GM12878 (cell line): ENCODE results near the gene KIF21A. TPM values are rescaled to one million over a fixed set of nuclear protein-coding genes. Genes with fewer than 3 reads are reported as not detected.

Experiments
- ATAC-seq: fragments of 200-7000 bp; cut with Tn5 transposase; 3 replicates; pipeline ENCODE4 v1.9.1; 2020; ENCODE audit warnings: mild to moderate bottlenecking, moderate library complexity
- BruUV-seq: library from RNA; stranded (reverse); fragments of 400-500 nt; replicated peaks from 2 replicates; lab custom pipeline; 2021; lab: Mats Ljungman, UMichigan
- CTCF ChIA-PET: fragments of 300-600 bp; sonication (Branson Sonifier 250); formaldehyde crosslinking; extraction: SDS; loops from one replicate; lab custom pipeline; 2021; ENCODE audit warnings: inconsistent platforms; lab: Yijun Ruan, JAX
- POLR2A ChIA-PET: fragments of 350-600 bp; formaldehyde crosslinking; extraction: SDS; loops from one replicate; lab custom pipeline; 2021; ENCODE audit warnings: inconsistent platforms; lab: Charles Lee
- RAD21 ChIA-PET: fragments of 300-600 bp; sonication (Branson Sonifier 250); formaldehyde crosslinking; loops from one replicate; lab custom pipeline; 2023; ENCODE audit warnings: antibody characterized with exemption; ENCODE audit not compliant: unreplicated experiment; lab: Charles Lee
- SMC1A ChIA-PET: fragments of 300-600 bp; sonication (Branson Sonifier 250); formaldehyde crosslinking; loops from one replicate; lab custom pipeline; 2023; ENCODE audit not compliant: unreplicated experiment, uncharacterized antibody; lab: Charles Lee
- DNase-seq: peaks from one replicate; pipeline ENCODE4 v3.0.0-alpha.2; 2011; ENCODE audit warnings: low read depth, low spot score
- FAIRE-seq: peaks from 3 replicates; lab custom pipeline; 2011; peaks lifted over from hg19 to GRCh38; lab: Jason Lieb, UNC
- H2AFZ ChIP-seq: 2 replicates; pipeline ENCODE4 v1.6.0; 2011; ENCODE audit warnings: low read depth, low read length, control low read depth; ENCODE audit not compliant: control insufficient read depth
- H3K27ac ChIP-seq: 2 replicates; pipeline ENCODE4 v1.5.1; 2011; ENCODE audit warnings: control low read depth; ENCODE audit not compliant: control insufficient read depth, insufficient read depth
- H3K27me3 ChIP-seq, 2 experiments: replicated peaks in 1 of 2; 2 replicates each; pipeline versions ENCODE4 v1.6.0 to v1.6.1; 2011; ENCODE audit warnings: low read length in 1 of 2; ENCODE audit not compliant: control insufficient read depth in 2 of 2, insufficient read depth in 2 of 2
- H3K36me3 ChIP-seq, 2 experiments: 2 replicates each; pipeline ENCODE4 v1.5.1; 2011; ENCODE audit warnings: low read length in 1 of 2; ENCODE audit not compliant: control insufficient read depth in 2 of 2, insufficient read depth in 2 of 2
- H3K4me1 ChIP-seq: 2 replicates; pipeline ENCODE4 v1.6.1; 2011; ENCODE audit warnings: mild to moderate bottlenecking, low read length, moderate library complexity, mixed read lengths; ENCODE audit not compliant: control insufficient read depth, insufficient read depth
- H3K4me2 ChIP-seq: 2 replicates; pipeline ENCODE4 v1.6.0; 2011; ENCODE audit warnings: control low read depth; ENCODE audit not compliant: control insufficient read depth, insufficient read depth
- H3K4me3 ChIP-seq: fragments of 200-600 bp; sonication (generic); 2 replicates; pipeline ENCODE4 v1.5.1; 2016
- H3K79me2 ChIP-seq: 2 replicates; pipeline ENCODE4 v1.6.0; 2011; ENCODE audit warnings: low read length; ENCODE audit not compliant: control insufficient read depth, insufficient read depth
- H3K9ac ChIP-seq: 2 replicates; pipeline ENCODE4 v1.8.0; 2011; ENCODE audit warnings: low read length, control low read depth, mixed read lengths; ENCODE audit not compliant: control insufficient read depth, insufficient read depth
- H3K9me3 ChIP-seq: replicated peaks from 3 replicates; pipeline ENCODE4 v1.5.1; 2011; ENCODE audit warnings: mild to moderate bottlenecking, low read length; ENCODE audit not compliant: control insufficient read depth, insufficient read depth
- H4K20me1 ChIP-seq: 2 replicates; pipeline ENCODE4 v1.6.0; 2011; ENCODE audit not compliant: control insufficient read depth, insufficient read depth
- HCFC1 ChIP-seq: fragments of 150-350 bp; IDR thresholded peaks from 2 replicates; pipeline ENCODE4 v1.6.1; 2014; ENCODE audit warnings: low read length
- IKZF1 ChIP-seq: fragments of 450-650 bp; conservative IDR thresholded peaks from 2 replicates; pipeline ENCODE4 v1.6.1; 2017; ENCODE audit warnings: antibody characterized with exemption, mild to moderate bottlenecking
- IRF5 ChIP-seq: fragments of 450-650 bp; IDR thresholded peaks from 2 replicates; pipeline ENCODE4 v1.6.1; 2017; ENCODE audit warnings: borderline replicate concordance
- RAD51 ChIP-seq: fragments of 450-650 bp; IDR thresholded peaks from 2 replicates; pipeline ENCODE4 v1.6.1; 2016; ENCODE audit warnings: moderate library complexity, mild to moderate bottlenecking, inconsistent platforms
- SKIL ChIP-seq: fragments of 450-650 bp; IDR thresholded peaks from 2 replicates; pipeline ENCODE4 v1.6.1; 2017; ENCODE audit warnings: mild to moderate bottlenecking, low read depth, inconsistent platforms; ENCODE audit not compliant: poor library complexity, severe bottlenecking
- SMC3 ChIP-seq: IDR thresholded peaks from 2 replicates; pipeline ENCODE4 v1.6.1; 2011; ENCODE audit warnings: low read length, improper control_type of control experiment, borderline replicate concordance
- SRF ChIP-seq, 2 experiments: IDR thresholded peaks; 2 replicates each; pipeline ENCODE4 v1.6.1; 2011; ENCODE audit warnings: low read depth in 2 of 2, low read length in 2 of 2, mild to moderate bottlenecking in 1 of 2, moderate library complexity in 1 of 2
- SUZ12 ChIP-seq: fragments of 200-600 bp; sonication (generic); IDR thresholded peaks from one replicate; pipeline ENCODE4 v1.6.1; 2018; ENCODE audit warnings: antibody characterized with exemption, mild to moderate bottlenecking; ENCODE audit not compliant: unreplicated experiment
- ZNF274 ChIP-seq: IDR thresholded peaks from one replicate; pipeline ENCODE4 v1.8.0; 2011; ENCODE audit not compliant: insufficient read length, insufficient read depth
- WGBS: methylation state at CpG from one replicate; pipeline ENCODE4 v1.1.6; 2016; ENCODE audit warnings: low lambda C conversion rate; ENCODE audit not compliant: insufficient replicate concordance, insufficient coverage; ENCODE audit errors: missing lambda C conversion rate; 5-methylcytosine and 5-hydroxymethylcytosine counted together
- in situ Hi-C: fragments of 300-500 bp; cut with MboI; formaldehyde crosslinking; loops from 9 replicates; pipeline ENCODE4 v1.14.3; 2018; ENCODE audit warnings: mixed read lengths
- intact Hi-C: fragments of 100-400 bp; cut with micrococcal nuclease; formaldehyde crosslinking; loops from one replicate; pipeline ENCODE4 v1.14.2; 2022; ENCODE audit not compliant: unreplicated experiment
- polyA plus RNA-seq, 11 experiments: library from polyadenylated mRNA; depleted of rRNA in 4 of 11; unstranded in 6 of 11; stranded (reverse) in 5 of 11; fragments of >200 nt; fragmentation: Nextera tagmentation in 4 of 11; fragmentation: Illumina TruSeq in 1 of 11; extraction: Ambion mirVana in 4 of 11; extraction: Trizol in 1 of 11; gene quantifications; 1 replicate in 1 of 11; 2 replicates in 10 of 11; pipeline versions ENCODE4 v1.2.1 to v1.2.3, GENCODE V29; 2011 to 2016; ENCODE audit warnings: inconsistent platforms in 2 of 11, missing spikeins in 2 of 11, low read depth in 1 of 11
- total RNA-seq, 4 experiments: library from RNA; depleted of rRNA in 3 of 4; stranded (reverse); fragments of >200 nt in 3 of 4; fragmentation: Illumina TruSeq in 1 of 4; extraction: Trizol in 1 of 4; gene quantifications; 2 replicates each; pipeline versions ENCODE4 v1.2.1 to v1.2.3, GENCODE V29; 2013 to 2021

KIF21A gene
- total and polyA plus RNA-seq, 10 of the 15 experiments (the other 5 are each of a cell fraction or from before 2014, with no cell fraction given), result 21.3 to 42.1 (median 24.5) TPM

GRCh38 chr12:39269492-39269891 is 173.4 kb downstream of the KIF21A start:
- ChIA-PET RAD21 (no interaction called here), CTCF (no interaction called here), SMC1A (interaction anchor here (1.7 kb wide), 1 partner anchor 23 kb away, joined by 3 read pairs; no protein-coding TSS in a partner anchor), POLR2A (no interaction called here)
- Histone ChIP-seq H3K4me1 (no peaks in the 10 kb centered on the region), H3K27ac (no peak overlapping the region), H3K4me2 (no peak overlapping the region), H3K36me3 (no peaks in the 10 kb centered on the region), H3K9me3 (no peaks in the 10 kb centered on the region), H3K4me3 (no peak overlapping the region), H3K27me3 (no peaks in the 10 kb centered on the region), H3K79me2 (no peaks in the 10 kb centered on the region), H3K9ac (no peak overlapping the region), H4K20me1 (no peaks in the 10 kb centered on the region), H2AFZ (no peak overlapping the region)
- TF ChIP-seq SMC3 (no peak), IRF5 (no peak), RAD51 (no peak), SKIL (no peak), SUZ12 (no peak), HCFC1 (no peak), IKZF1 (no peak), ZNF274 (no peak), SRF (IDR thresholded peaks at IDR 0.05; ENCODE audit: low read depth in 2 of 2, low read length in 2 of 2) (no peak)
- in situ Hi-C loops (no loop called here), intact Hi-C loops (no loop called here)
- ATAC-seq, result no peak
- WGBS, result 68% methylated on average over 5 of the region's 5 CpGs
- DNase-seq, result no peak
- no peak for FAIRE-seq
- BruUV-seq, result no TSS peak
